Upper lobe of left lung (tissue), 6 donors: ENCODE data around the gene UNC13C. TPM values are rescaled to one million over a fixed set of nuclear protein-coding genes. Genes with fewer than 3 reads are reported as not detected.

Experiments used
- ATAC-seq, 2 donors: fragments of 200-7000 bp; cut with Tn5 transposase; one replicate each; pipeline ENCODE4 v1.9.1; 2022; ENCODE audit warnings: mild to moderate bottlenecking in 2 of 2, moderate library complexity in 2 of 2; ENCODE audit not compliant: low FRiP score in 2 of 2
- DNase-seq, 2 donors: peaks; one replicate each; pipeline ENCODE4 v3.0.0-alpha.2; 2019 to 2020
- H3K27ac ChIP-seq, 4 donors: fragments of 200-600 bp; sonication (generic); one replicate each; pipeline ENCODE4 v1.5.1; 2016 to 2019
- H3K27me3 ChIP-seq, 4 donors: fragments of 200-600 bp; sonication (generic); one replicate each; pipeline ENCODE4 v1.5.1; 2017 to 2019
- H3K36me3 ChIP-seq, 4 donors: fragments of 200-600 bp; sonication (generic); one replicate each; pipeline ENCODE4 v1.5.1; 2016 to 2019
- H3K4me1 ChIP-seq, 4 donors: fragments of 200-600 bp; sonication (generic); one replicate each; pipeline ENCODE4 v1.5.1; 2018 to 2019
- H3K4me3 ChIP-seq, 4 donors: fragments of 200-600 bp; sonication (generic); one replicate each; pipeline ENCODE4 v1.5.1; 2017 to 2019; ENCODE audit warnings: mild to moderate bottlenecking in 2 of 4, moderate library complexity in 1 of 4
- H3K9me3 ChIP-seq, 4 donors: fragments of 200-600 bp; sonication (generic); one replicate each; pipeline ENCODE4 v1.5.1; 2018 to 2019
- EP300 ChIP-seq, 4 donors: sonication (generic); formaldehyde crosslinking; IDR thresholded peaks; one replicate each; pipeline ENCODE4 v1.5.1; 2017; ENCODE audit warnings: antibody characterized with exemption in 4 of 4, control low read depth in 2 of 4
- POLR2A ChIP-seq, 4 donors: fragments of 450-650 bp; IDR thresholded peaks; one replicate each; pipeline ENCODE4 v1.5.1; 2016 to 2017; ENCODE audit warnings: antibody characterized with exemption in 4 of 4, mild to moderate bottlenecking in 2 of 4
- POLR2AphosphoS5 ChIP-seq, 2 donors: sonication (generic); formaldehyde crosslinking; IDR thresholded peaks; one replicate each; pipeline ENCODE4 v1.5.1; 2017; ENCODE audit warnings: antibody characterized with exemption in 2 of 2
- WGBS, 2 donors: methylation state at CpG; one replicate each; pipeline ENCODE4 v1.1.5; 2017 to 2018; 5-methylcytosine and 5-hydroxymethylcytosine counted together
- total RNA-seq, 6 donors: library from RNA; depleted of rRNA in 4 of 6; stranded (reverse); fragments of >200 nt in 4 of 6; gene quantifications; one replicate each; pipeline versions ENCODE4 v1.1.0 to v1.2.1, GENCODE V29; 2016 to 2021
- TF ChIP-seq, protein P1 (sequence below), 6 experiments: fragments of 450-650 bp in 4 of 6; fragments of 200-600 bp in 2 of 6; sonication (generic) in 2 of 6; IDR thresholded peaks; one replicate each; pipeline ENCODE4 v1.5.1; 2016 to 2019; ENCODE audit warnings: antibody characterized with exemption in 6 of 6
- donor health status: DM: no; HTN: no; CAD: no; lungs with moderate emphysema.
- donor health status: DM: no; HTN: yes; CAD: no; lungs with severe emphysema.

The UNC13C gene
- total RNA-seq, 6 donors from 2014 or later: 0.07 to 1.0 (median 0.34) TPM

DNA sequence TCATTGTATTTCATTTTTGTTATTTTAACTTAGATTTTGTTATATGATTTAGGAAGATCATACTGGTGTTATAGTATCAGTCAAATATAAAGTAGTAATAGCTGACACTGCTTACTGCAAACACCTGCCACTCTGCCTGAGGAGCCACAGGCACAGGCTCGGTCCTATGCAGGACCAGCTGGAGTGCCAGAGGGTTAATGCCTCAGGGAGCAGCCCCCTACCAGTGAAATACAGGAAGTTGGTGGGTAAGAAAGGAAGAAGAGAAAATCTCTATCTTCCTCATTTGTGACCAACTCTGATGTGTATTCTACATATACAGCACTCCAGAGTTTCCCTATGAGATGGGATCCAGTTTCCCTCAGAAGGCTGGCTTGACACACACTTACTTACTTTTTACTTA lies 593.3 kb downstream of the UNC13C start:
- H3K36me3 ChIP-seq: no peaks in the 10 kb centered on the region
- WGBS, 2 donors: 58 to 82% methylated on average over 1 of the region's 1 CpG
- H3K4me1 ChIP-seq: no peaks in the 10 kb centered on the region
- no peak overlapping the region for H3K27ac ChIP-seq
- no peaks in the 10 kb centered on the region for H3K9me3 ChIP-seq
- no peak for DNase-seq
- H3K4me3 ChIP-seq: no peak overlapping the region
- TF ChIP-seq, protein P1, sequence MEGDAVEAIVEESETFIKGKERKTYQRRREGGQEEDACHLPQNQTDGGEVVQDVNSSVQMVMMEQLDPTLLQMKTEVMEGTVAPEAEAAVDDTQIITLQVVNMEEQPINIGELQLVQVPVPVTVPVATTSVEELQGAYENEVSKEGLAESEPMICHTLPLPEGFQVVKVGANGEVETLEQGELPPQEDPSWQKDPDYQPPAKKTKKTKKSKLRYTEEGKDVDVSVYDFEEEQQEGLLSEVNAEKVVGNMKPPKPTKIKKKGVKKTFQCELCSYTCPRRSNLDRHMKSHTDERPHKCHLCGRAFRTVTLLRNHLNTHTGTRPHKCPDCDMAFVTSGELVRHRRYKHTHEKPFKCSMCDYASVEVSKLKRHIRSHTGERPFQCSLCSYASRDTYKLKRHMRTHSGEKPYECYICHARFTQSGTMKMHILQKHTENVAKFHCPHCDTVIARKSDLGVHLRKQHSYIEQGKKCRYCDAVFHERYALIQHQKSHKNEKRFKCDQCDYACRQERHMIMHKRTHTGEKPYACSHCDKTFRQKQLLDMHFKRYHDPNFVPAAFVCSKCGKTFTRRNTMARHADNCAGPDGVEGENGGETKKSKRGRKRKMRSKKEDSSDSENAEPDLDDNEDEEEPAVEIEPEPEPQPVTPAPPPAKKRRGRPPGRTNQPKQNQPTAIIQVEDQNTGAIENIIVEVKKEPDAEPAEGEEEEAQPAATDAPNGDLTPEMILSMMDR (IDR thresholded peaks at IDR 0.05): no peak
- TF ChIP-seq POLR2A (IDR thresholded peaks at IDR 0.05) (no peak), EP300 (IDR thresholded peaks at IDR 0.05) (no peak), POLR2AphosphoS5 (IDR thresholded peaks at IDR 0.05) (no peak)
- ATAC-seq: no peak
- H3K27me3 ChIP-seq: no peaks in the 10 kb centered on the region

DNA sequence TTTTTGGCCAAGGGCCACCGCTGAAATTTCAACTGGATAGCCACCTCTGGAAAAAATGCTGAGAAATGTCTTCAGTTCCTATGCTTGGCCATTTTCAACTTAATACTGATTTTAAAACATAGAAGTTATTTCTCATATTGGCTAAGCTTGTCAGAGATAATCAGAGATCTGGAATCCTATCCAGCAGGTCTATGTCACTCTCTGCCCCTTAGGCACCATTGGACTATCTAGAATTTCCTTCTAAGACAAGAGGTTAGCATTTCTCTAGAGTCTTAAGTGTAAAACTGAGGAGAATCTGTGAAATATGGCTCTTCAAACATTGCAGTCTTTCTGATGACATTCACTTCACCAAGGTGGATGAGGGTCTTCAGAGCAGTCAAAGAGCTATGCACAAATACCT lies 597.3 kb downstream of the UNC13C start:
- WGBS, 2 donors: 80 to 88% methylated on average over 1 of the region's 1 CpG
- no peaks in the 10 kb centered on the region for H3K4me1 ChIP-seq
- H3K27me3 ChIP-seq: no peaks in the 10 kb centered on the region
- DNase-seq (no peak), ATAC-seq (no peak)
- H3K9me3 ChIP-seq: no peaks in the 10 kb centered on the region
- H3K27ac ChIP-seq: no peak overlapping the region
- no peaks in the 10 kb centered on the region for H3K36me3 ChIP-seq
- H3K4me3 ChIP-seq: no peak overlapping the region
- no peak for TF ChIP-seq POLR2AphosphoS5 (IDR thresholded peaks at IDR 0.05)
- TF ChIP-seq, protein P1 (IDR thresholded peaks at IDR 0.05): no peak

DNA sequence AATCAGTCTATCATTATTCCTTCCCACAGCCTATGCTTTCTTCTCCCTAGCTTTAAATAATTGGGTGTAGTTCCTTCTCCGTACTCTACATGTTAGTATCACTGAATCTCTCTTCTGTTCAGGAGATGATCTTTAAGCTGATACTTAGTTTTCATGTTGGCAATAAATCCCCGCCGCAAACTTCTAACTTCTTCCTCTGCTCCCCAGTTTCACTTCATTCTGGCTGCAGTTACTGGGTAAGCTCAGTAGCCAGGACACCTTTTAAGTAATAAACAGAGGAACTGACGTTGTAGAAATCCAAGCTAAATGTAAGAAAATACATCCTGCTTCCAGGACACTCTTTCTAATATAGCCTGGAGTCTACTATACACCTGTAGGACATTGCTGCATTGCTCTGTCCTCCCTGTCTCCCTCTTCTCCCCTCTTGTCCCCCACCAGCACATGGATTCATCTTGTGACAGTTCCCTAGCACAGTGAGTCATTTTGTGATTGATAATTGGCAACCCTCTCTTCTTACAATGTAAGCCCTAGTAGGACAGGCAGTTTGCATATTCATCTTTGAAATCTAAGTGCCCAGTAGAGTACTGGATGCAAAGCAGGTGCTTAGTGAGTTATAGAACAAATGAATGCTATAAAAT lies 598.2 kb downstream of the UNC13C start:
- H3K4me1 ChIP-seq: no peaks in the 10 kb centered on the region
- no peak overlapping the region for H3K27ac ChIP-seq
- no peaks in the 10 kb centered on the region for H3K36me3 ChIP-seq
- H3K4me3 ChIP-seq: no peak overlapping the region
- no peaks in the 10 kb centered on the region for H3K9me3 ChIP-seq
- ATAC-seq (no peak), DNase-seq (no peak)
- 67 to 78% methylated on average over 4 of the region's 4 CpGs for WGBS, 2 donors
- no peaks in the 10 kb centered on the region for H3K27me3 ChIP-seq
- TF ChIP-seq POLR2A (IDR thresholded peaks at IDR 0.05) (no peak), EP300 (IDR thresholded peaks at IDR 0.05) (no peak)

DNA sequence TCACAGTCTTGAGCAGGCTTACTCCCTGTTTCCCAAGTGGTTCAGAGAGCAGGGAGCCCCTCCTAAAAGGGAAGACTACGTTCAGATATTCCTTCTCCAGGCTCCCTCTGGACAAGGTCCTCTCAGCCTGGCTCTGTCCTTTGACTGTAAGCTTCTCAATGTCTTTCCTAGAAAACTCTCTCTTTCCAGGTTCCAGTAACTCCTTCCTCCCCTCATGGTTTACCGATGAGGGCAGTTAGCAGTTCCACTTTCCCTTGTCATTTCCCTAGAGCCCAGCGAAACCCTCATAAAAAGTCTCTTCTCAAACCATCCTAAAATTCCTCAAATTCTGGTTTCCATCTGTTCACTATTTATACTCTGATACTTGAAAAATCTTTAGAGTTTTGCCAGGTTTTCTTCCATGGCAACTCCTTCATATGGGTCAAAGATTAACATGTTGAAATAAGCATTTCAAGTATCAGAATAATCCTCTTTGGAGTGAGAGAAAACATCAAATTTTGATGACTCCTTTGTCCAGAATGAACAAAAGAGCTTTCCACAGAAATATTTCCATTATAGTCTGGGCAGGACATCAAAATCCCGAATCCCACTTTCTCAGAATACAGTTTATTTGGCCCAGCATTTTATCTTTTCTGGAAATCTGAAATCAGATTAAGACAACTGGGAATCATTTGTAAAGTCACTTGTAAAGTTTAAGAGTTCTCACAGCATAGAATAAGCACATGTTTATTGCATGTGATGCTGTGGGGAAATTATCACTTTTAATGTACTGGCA lies 599.4 kb downstream of the UNC13C start:
- Histone ChIP-seq H3K4me1 (no peaks in the 10 kb centered on the region), H3K9me3 (no peaks in the 10 kb centered on the region), H3K36me3 (no peaks in the 10 kb centered on the region), H3K4me3 (no peak overlapping the region), H3K27ac (no peak overlapping the region), H3K27me3 (no peaks in the 10 kb centered on the region)
- WGBS, 2 donors: 51 to 53% methylated on average over 4 of the region's 4 CpGs
- TF ChIP-seq POLR2A (IDR thresholded peaks at IDR 0.05): no peak
- no peak for TF ChIP-seq POLR2AphosphoS5 (IDR thresholded peaks at IDR 0.05)
- TF ChIP-seq, protein P1 (IDR thresholded peaks at IDR 0.05): no peak
- no peak for TF ChIP-seq EP300 (IDR thresholded peaks at IDR 0.05)
- DNase-seq (no peak), ATAC-seq (no peak)

DNA sequence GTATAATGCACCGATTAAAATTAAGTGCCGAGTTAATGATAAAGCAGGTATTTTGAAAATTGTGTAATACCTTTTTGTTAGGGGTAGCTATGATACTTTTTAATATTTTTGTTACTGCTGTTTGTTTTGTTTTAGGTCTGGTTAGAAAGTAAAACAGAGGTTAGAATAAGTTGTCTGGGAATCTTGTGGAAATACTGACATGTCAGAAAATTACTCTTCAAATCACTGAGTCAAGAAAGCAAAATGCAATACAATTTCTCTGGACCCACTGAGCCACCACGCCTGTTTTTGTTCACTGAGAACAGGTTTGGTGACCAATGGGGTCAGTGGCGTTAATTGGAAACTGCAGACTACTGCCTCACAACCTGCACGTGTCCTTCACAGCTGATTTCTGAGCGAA lies 601.6 kb downstream of the UNC13C start:
- H3K9me3 ChIP-seq: no peaks in the 10 kb centered on the region

More for the DNA sequence above, 601.6 kb downstream of the UNC13C start:
- no peak for TF ChIP-seq POLR2A (IDR thresholded peaks at IDR 0.05)
- no peak for TF ChIP-seq POLR2AphosphoS5 (IDR thresholded peaks at IDR 0.05)
- TF ChIP-seq, protein P1 (IDR thresholded peaks at IDR 0.05): no peak
- TF ChIP-seq EP300 (IDR thresholded peaks at IDR 0.05): no peak
- WGBS, 2 donors: 85 to 93% methylated on average over 6 of the region's 6 CpGs
- ATAC-seq: no peak
- H3K4me1 ChIP-seq: no peaks in the 10 kb centered on the region
- H3K4me3 ChIP-seq: no peak overlapping the region
- no peak overlapping the region for H3K27ac ChIP-seq
- DNase-seq: no peak
- no peaks in the 10 kb centered on the region for H3K27me3 ChIP-seq
- H3K36me3 ChIP-seq: no peaks in the 10 kb centered on the region
